ENCODE data around the gene GPR87.

GPR87 gene

GRCh38 chr3:151315846-151316245 lies 774 bp downstream of the GPR87 start:
- no peak for DNase-seq

- DNase-seq: peak; percentile 68
Measured at GRCh38 chr3:151315136-151315535, 1.5 kb downstream of the GPR87 start.

GRCh38 chr3:151314593-151314992 lies 2.0 kb downstream of the GPR87 start:
- DNase-seq: no peak

- no peak for DNase-seq
Measured at GRCh38 chr3:151314137-151314536, 2.5 kb downstream of the GPR87 start.

- DNase-seq: no peak
Measured at GRCh38 chr3:151312972-151313371, 3.6 kb downstream of the GPR87 start.

GRCh38 chr3:151309566-151309965 lies 7.1 kb downstream of the GPR87 start:
- no peak for DNase-seq

GRCh38 chr3:151307583-151308488 lies 8.8 kb downstream of the GPR87 start:
- DNase-seq: no peak

GRCh38 chr3:151307131-151307530 lies 9.5 kb downstream of the GPR87 start:
- DNase-seq: no peak

GRCh38 chr3:151306168-151306810 lies 10.3 kb downstream of the GPR87 start:
- no peak for DNase-seq

GRCh38 chr3:151305775-151306151 lies 10.9 kb downstream of the GPR87 start:
- no peak for DNase-seq

- DNase-seq: peak; percentile 98
Measured at GRCh38 chr3:151305060-151305774, 11.4 kb downstream of the GPR87 start.

GRCh38 chr3:151303751-151304150 lies 12.9 kb downstream of the GPR87 start:
- no peak for DNase-seq

- DNase-seq: peak; percentile 59
Measured at GRCh38 chr3:151301787-151302186, 14.8 kb downstream of the GPR87 start.

- DNase-seq: no peak
Measured at GRCh38 chr3:151300539-151300938, 16.1 kb downstream of the GPR87 start.

- DNase-seq: no peak
Measured at GRCh38 chr3:151299006-151299405, 17.6 kb downstream of the GPR87 start.

GRCh38 chr3:151297429-151297828 lies 19.2 kb downstream of the GPR87 start:
- peak; percentile 58 for DNase-seq

- no peak for DNase-seq
Measured at GRCh38 chr3:151296226-151296625, 20.4 kb downstream of the GPR87 start.

- DNase-seq: no peak
Measured at GRCh38 chr3:151293127-151293526, 23.5 kb downstream of the GPR87 start.

- peak; percentile 51 for DNase-seq
Measured at GRCh38 chr3:151290673-151291072, 25.9 kb downstream of the GPR87 start.

GRCh38 chr3:151289445-151289844 lies 27.2 kb downstream of the GPR87 start:
- DNase-seq: no peak

- DNase-seq: no peak
Measured at GRCh38 chr3:151285940-151286339, 30.7 kb downstream of the GPR87 start.

GRCh38 chr3:151283907-151284461 lies 32.6 kb downstream of the GPR87 start:
- no peak for DNase-seq

GRCh38 chr3:151283387-151283786 lies 33.2 kb downstream of the GPR87 start:
- DNase-seq: no peak

All from fibroblast of skin of scalp (primary cell).